GM23338 (cell line): ENCODE data around the gene CGRRF1. TPM values are rescaled to one million over a fixed set of nuclear protein-coding genes. Genes with fewer than 3 reads are reported as not detected.

Experiments used
- ATAC-seq: fragments of 200-7000 bp; cut with Tn5 transposase; 3 replicates; pipeline ENCODE4 v1.9.1; 2020
- DNase-seq: peaks from one replicate; pipeline ENCODE4 v3.0.0-alpha.2; 2015; ENCODE audit warnings: low spot score
- H2AFZ ChIP-seq: fragments of 200-600 bp; sonication (generic); 2 replicates; pipeline ENCODE4 v1.8.0; 2016; ENCODE audit warnings: antibody characterized with exemption, mild to moderate bottlenecking, moderate library complexity
- H3F3A ChIP-seq: fragments of 200-600 bp; sonication (generic); replicated peaks from 2 replicates; pipeline ENCODE4 v1.8.0; 2017; ENCODE audit warnings: antibody characterized with exemption, mixed run types, low read depth
- H3K27ac ChIP-seq: fragments of 200-600 bp; sonication (generic); 2 replicates; pipeline ENCODE4 v1.6.1; 2016; ENCODE audit warnings: low read depth
- H3K27me3 ChIP-seq: fragments of 200-600 bp; sonication (generic); 2 replicates; pipeline ENCODE4 v1.8.0; 2016; ENCODE audit warnings: mild to moderate bottlenecking, mixed run types, moderate library complexity; ENCODE audit not compliant: insufficient read depth
- H3K36me3 ChIP-seq: fragments of 200-600 bp; sonication (generic); 2 replicates; pipeline ENCODE4 v1.8.0; 2016; ENCODE audit warnings: mild to moderate bottlenecking; ENCODE audit not compliant: insufficient read depth
- H3K4me1 ChIP-seq: fragments of 200-600 bp; sonication (generic); 2 replicates; pipeline ENCODE4 v1.8.0; 2016; ENCODE audit warnings: mild to moderate bottlenecking, moderate library complexity; ENCODE audit not compliant: insufficient read depth
- H3K4me2 ChIP-seq: fragments of 200-600 bp; sonication (generic); 2 replicates; pipeline ENCODE4 v1.7.1; 2017; ENCODE audit warnings: mixed run types
- H3K4me3 ChIP-seq: fragments of 200-600 bp; sonication (generic); 2 replicates; pipeline ENCODE4 v1.6.1; 2016; ENCODE audit warnings: mixed run types
- H3K79me2 ChIP-seq: fragments of 200-600 bp; sonication (generic); replicated peaks from 2 replicates; pipeline ENCODE4 v1.8.0; 2017; ENCODE audit warnings: mild to moderate bottlenecking; ENCODE audit not compliant: insufficient read depth
- H3K9me2 ChIP-seq: fragments of 200-600 bp; sonication (generic); 2 replicates; pipeline ENCODE4 v1.8.0; 2017; ENCODE audit not compliant: insufficient read depth
- H4K20me1 ChIP-seq: fragments of 200-600 bp; sonication (generic); replicated peaks from 2 replicates; pipeline ENCODE4 v1.8.0; 2017; ENCODE audit warnings: mild to moderate bottlenecking; ENCODE audit not compliant: insufficient read depth
- H3K27ac Mint-ChIP-seq: 2 replicates; pipeline ENCODE4 v1.8.0; 2020; ENCODE audit warnings: inconsistent platforms, mild to moderate bottlenecking, moderate library complexity, mixed read lengths
- H3K27me3 Mint-ChIP-seq: 3 replicates; pipeline ENCODE4 v1.8.0; 2022; ENCODE audit warnings: low read depth, mild to moderate bottlenecking, moderate library complexity, mixed read lengths, inconsistent platforms; ENCODE audit not compliant: insufficient read depth, poor library complexity
- H3K36me3 Mint-ChIP-seq: 3 replicates; pipeline ENCODE4 v1.8.0; 2021; ENCODE audit warnings: low read depth, mild to moderate bottlenecking, inconsistent platforms, moderate library complexity, mixed read lengths
- H3K4me1 Mint-ChIP-seq: 3 replicates; pipeline ENCODE4 v1.8.0; 2020; ENCODE audit warnings: mild to moderate bottlenecking, inconsistent platforms, mixed read lengths
- H3K4me3 Mint-ChIP-seq: 3 replicates; pipeline ENCODE4 v1.8.0; 2021; ENCODE audit warnings: moderate library complexity, mild to moderate bottlenecking, inconsistent platforms, mixed read lengths
- H3K9me3 Mint-ChIP-seq: 3 replicates; pipeline ENCODE4 v1.8.0; 2020; ENCODE audit warnings: moderate library complexity, mild to moderate bottlenecking, inconsistent platforms, mixed read lengths
- CREB1 ChIP-seq: fragments of 250-450 bp; sonication (Bioruptor Pico); IDR thresholded peaks from 2 replicates; pipeline ENCODE4 v1.5.0; 2020; ENCODE audit warnings: low read depth, mild to moderate bottlenecking, moderate library complexity
- EZH2phosphoT487 ChIP-seq: fragments of 200-600 bp; sonication (generic); IDR thresholded peaks from one replicate; pipeline ENCODE4 v1.8.1; 2018; ENCODE audit warnings: antibody characterized with exemption; ENCODE audit not compliant: unreplicated experiment
- JUNB ChIP-seq: IDR thresholded peaks from one replicate; pipeline ENCODE4 v1.6.1; 2016; ENCODE audit warnings: antibody characterized with exemption; ENCODE audit not compliant: unreplicated experiment
- POLR2AphosphoS5 ChIP-seq: IDR thresholded peaks from 2 replicates; pipeline ENCODE4 v1.6.1; 2016; ENCODE audit warnings: antibody characterized with exemption, low read depth
- REST ChIP-seq: IDR thresholded peaks from one replicate; pipeline ENCODE4 v1.6.1; 2018; ENCODE audit warnings: antibody characterized with exemption; ENCODE audit not compliant: unreplicated experiment
- STAT1 ChIP-seq: IDR thresholded peaks from one replicate; pipeline ENCODE4 v1.6.1; 2016; ENCODE audit warnings: antibody characterized with exemption; ENCODE audit not compliant: unreplicated experiment
- ZNF114 ChIP-seq: fragments of 250-450 bp; sonication (Bioruptor Pico); IDR thresholded peaks from 2 replicates; pipeline ENCODE4 v1.5.0; 2020; ENCODE audit warnings: mild to moderate bottlenecking, moderate library complexity
- ZNF331 ChIP-seq: fragments of 250-450 bp; sonication (Bioruptor Pico); IDR thresholded peaks from 2 replicates; pipeline ENCODE4 v1.5.0; 2020; ENCODE audit warnings: low read depth, mild to moderate bottlenecking, moderate library complexity
- ZNF462 ChIP-seq: fragments of 250-450 bp; sonication (Bioruptor Pico); IDR thresholded peaks from 2 replicates; pipeline ENCODE4 v1.5.0; 2020; ENCODE audit warnings: mild to moderate bottlenecking, moderate library complexity
- polyA plus RNA-seq: library from polyadenylated mRNA; unstranded; fragments of >200 nt; fragmentation: Nextera tagmentation; extraction: Ambion mirVana; gene quantifications from 2 replicates; pipeline ENCODE4 v1.2.1, GENCODE V29; 2016
- total RNA-seq: library from RNA; depleted of rRNA; stranded (reverse); fragments of >200 nt; shearing (Covaris generic); gene quantifications from 2 replicates; pipeline ENCODE4 v1.2.3, GENCODE V29; 2014
- TF ChIP-seq, protein P1 (sequence below), 2 experiments: fragments of 200-600 bp in 1 of 2; sonication (generic) in 1 of 2; conservative IDR thresholded peaks; 2 replicates each; pipeline versions ENCODE4 v1.5.1 to v1.6.1; 2016 to 2017; ENCODE audit warnings: antibody characterized with exemption in 2 of 2, low read depth in 2 of 2, mild to moderate bottlenecking in 2 of 2, moderate library complexity in 1 of 2
- TF ChIP-seq, protein P2 (sequence below): IDR thresholded peaks from 2 replicates; pipeline ENCODE4 v1.6.1; 2016; ENCODE audit warnings: antibody characterized with exemption

The CGRRF1 gene
- total and polyA plus RNA-seq, 2 experiments from 2014 or later = 18.8 to 28.3 TPM

DNA sequence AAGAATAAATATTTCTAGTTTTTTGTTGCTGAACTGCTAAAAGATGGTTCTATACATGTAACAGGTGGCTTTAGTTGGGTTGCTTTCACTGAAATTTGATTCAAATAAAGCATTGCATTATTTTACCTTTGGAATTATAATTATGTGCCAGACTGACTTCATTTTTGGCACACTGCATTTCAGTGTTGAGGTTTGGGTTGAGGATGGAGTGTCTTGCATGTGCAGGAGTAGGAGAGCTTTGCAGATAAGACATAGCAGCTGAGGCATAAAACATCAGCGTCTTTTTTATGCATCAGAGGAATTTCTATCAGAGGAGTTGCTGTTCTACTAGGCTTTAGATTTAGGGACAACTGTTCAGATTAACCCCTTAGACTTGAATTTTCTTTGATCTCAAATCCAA, 74.4 kb downstream of the CGRRF1 start (continued):
- TF ChIP-seq ZNF462 (CRISPR knock-in tag) = no peak
- TF ChIP-seq POLR2AphosphoS5 = no peak

GRCh38 chr14:54585214-54585613, 75.5 kb downstream of the CGRRF1 start:
- peaks cover 4% of the 10 kb centered on the region; the same call in 1 of the 2 replicates for H3K79me2 ChIP-seq
- H4K20me1 ChIP-seq = no peaks in the 10 kb centered on the region
- TF ChIP-seq, protein P1, sequence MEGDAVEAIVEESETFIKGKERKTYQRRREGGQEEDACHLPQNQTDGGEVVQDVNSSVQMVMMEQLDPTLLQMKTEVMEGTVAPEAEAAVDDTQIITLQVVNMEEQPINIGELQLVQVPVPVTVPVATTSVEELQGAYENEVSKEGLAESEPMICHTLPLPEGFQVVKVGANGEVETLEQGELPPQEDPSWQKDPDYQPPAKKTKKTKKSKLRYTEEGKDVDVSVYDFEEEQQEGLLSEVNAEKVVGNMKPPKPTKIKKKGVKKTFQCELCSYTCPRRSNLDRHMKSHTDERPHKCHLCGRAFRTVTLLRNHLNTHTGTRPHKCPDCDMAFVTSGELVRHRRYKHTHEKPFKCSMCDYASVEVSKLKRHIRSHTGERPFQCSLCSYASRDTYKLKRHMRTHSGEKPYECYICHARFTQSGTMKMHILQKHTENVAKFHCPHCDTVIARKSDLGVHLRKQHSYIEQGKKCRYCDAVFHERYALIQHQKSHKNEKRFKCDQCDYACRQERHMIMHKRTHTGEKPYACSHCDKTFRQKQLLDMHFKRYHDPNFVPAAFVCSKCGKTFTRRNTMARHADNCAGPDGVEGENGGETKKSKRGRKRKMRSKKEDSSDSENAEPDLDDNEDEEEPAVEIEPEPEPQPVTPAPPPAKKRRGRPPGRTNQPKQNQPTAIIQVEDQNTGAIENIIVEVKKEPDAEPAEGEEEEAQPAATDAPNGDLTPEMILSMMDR (conservative IDR thresholded peaks at IDR 0.05; ENCODE audit: low read depth in 2 of 2) = no peak
- TF ChIP-seq ZNF114 (no peak), JUNB (no peak), REST (no peak), CREB1 (CRISPR knock-in tag) (no peak), ZNF331 (CRISPR knock-in tag) (no peak), STAT1 (no peak), POLR2AphosphoS5 (no peak), EZH2phosphoT487 (no peak)
- TF ChIP-seq, protein P2, sequence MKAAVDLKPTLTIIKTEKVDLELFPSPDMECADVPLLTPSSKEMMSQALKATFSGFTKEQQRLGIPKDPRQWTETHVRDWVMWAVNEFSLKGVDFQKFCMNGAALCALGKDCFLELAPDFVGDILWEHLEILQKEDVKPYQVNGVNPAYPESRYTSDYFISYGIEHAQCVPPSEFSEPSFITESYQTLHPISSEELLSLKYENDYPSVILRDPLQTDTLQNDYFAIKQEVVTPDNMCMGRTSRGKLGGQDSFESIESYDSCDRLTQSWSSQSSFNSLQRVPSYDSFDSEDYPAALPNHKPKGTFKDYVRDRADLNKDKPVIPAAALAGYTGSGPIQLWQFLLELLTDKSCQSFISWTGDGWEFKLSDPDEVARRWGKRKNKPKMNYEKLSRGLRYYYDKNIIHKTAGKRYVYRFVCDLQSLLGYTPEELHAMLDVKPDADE = no peak

More at GRCh38 chr14:54585214-54585613, 75.5 kb downstream of the CGRRF1 start:
- Histone ChIP-seq H3K27ac (no peak overlapping the region), H3K4me3 (no peak overlapping the region), H2AFZ (no peak overlapping the region), H3K4me1 (no peaks in the 10 kb centered on the region), H3K9me2 (no peaks in the 10 kb centered on the region), H3K27me3 (no peaks in the 10 kb centered on the region), H3K4me2 (no peak overlapping the region), H3F3A (no peaks in the 10 kb centered on the region), H3K36me3 (no peaks in the 10 kb centered on the region)
- H3K27ac Mint-ChIP-seq = no peak overlapping the region
- H3K27me3 Mint-ChIP-seq = no peaks in the 10 kb centered on the region
- no peaks in the 10 kb centered on the region for H3K4me1 Mint-ChIP-seq
- H3K9me3 Mint-ChIP-seq = no peaks in the 10 kb centered on the region
- DNase-seq = no peak
- H3K4me3 Mint-ChIP-seq = no peak overlapping the region
- H3K36me3 Mint-ChIP-seq = no peaks in the 10 kb centered on the region
- ATAC-seq = no peak
